ENCODE data around the gene SLC25A47. TPM values are rescaled to one million over a fixed set of nuclear protein-coding genes. Genes with fewer than 3 reads are reported as not detected.
A peak's percentile ranks its signal among the peaks of the same experiment; 100 is the strongest.

Gene SLC25A47
- total and polyA plus RNA-seq, 2 of the 4 experiments (the other 2 are of a cell fraction): not detected

DNA sequence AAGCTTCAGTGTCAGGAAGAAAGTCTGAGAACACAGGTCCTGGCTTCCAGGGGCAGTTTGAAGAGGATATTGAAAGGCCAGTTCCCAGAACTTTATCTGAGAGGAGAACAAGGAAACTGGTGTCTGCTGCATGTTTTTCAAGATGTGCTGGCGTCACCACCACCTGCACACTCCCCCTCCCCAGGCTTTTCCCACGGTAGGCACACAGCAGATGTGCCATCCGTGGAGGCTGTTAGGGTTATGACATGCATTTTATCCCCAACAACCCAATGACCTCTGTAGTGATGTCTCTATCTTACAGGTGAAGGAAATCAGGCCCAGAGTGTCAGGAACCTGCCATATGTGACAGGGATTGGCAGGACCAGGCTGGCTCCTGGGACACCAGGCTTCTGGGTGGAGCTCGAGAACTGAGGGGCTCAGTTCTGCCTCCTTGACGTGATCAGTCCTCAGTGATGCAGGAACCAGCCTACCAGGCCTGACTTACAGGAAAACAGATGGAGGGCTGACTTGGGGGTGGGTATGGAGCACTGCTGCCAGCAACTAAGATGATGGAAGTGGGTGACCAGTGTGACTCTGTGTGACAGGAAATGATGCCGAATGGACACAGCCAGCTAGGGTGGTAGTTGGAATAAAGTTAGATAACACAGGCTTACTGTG is 16.8 kb downstream of the SLC25A47 start:
- H4K91ac ChIP-seq (ENCODE audit: insufficient read depth, low read depth, low read length): no peak overlapping the region; the same call in 1 of the 2 replicates
- BruUV-seq (replicated peaks): no TSS peak
- peak overlapping the region; percentile 58; the same call in 1 of the 2 replicates for H4K5ac ChIP-seq (ENCODE audit: low read depth, low read length)
- peak overlapping the region; percentile 58 for H2AK9ac ChIP-seq (replicated peaks; ENCODE audit: low read depth, low read length, poor library complexity)
- H3K79me1 ChIP-seq (ENCODE audit: low read depth in 1 of 2, low read length in 2 of 2): peaks cover 2 to 14% of the 10 kb centered on the region in 2 experiments; a peak in 3 of 4 replicates
- DNase-seq: no peak
- peak overlapping the region; percentile 33; the same call in 1 of the 2 replicates for H3K18ac ChIP-seq (ENCODE audit: low read depth, low read length)
- in situ Hi-C loops (cut with MboI; ENCODE audit: low sequenced_read_pairs) (no loop called here), intact Hi-C loops (cut with micrococcal nuclease) (loop anchor here (5.0 kb wide), 1 partner anchor 33 kb away; the partner anchor contains the start of gene SLC25A29), dilution Hi-C loops (cut with HindIII; ENCODE audit: low sequenced_read_pairs, unreplicated experiment) (no loop called here)
- H3K27ac ChIP-seq (ENCODE audit: insufficient read depth, low read length): 0 out of 2 replicates have a peak overlapping the region, but pooled peaks have one; percentile 3
- no peak overlapping the region for H3K4me3 ChIP-seq (ENCODE audit: insufficient read depth, low read depth, low read length)
- H4K20me1 ChIP-seq (ENCODE audit: insufficient read depth, low read length): peaks cover 6% of the 10 kb centered on the region
- H3K4ac ChIP-seq (ENCODE audit: low read depth, low read length): no peak overlapping the region
- POLR2A ChIA-PET (ENCODE audit: unreplicated experiment): no interaction called here
- H3K4me1 ChIP-seq (ENCODE audit: control insufficient read depth, insufficient read depth, low read length): peaks cover 12% of the 10 kb centered on the region
- ATAC-seq (ENCODE audit: low read depth): no peak
- no peak overlapping the region; a peak in 1 of 4 replicates for H4K8ac ChIP-seq (ENCODE audit: low read depth in 2 of 2, low read length in 2 of 2)
- CTCF ChIA-PET: no interaction called here
- no peak overlapping the region for H3K9ac ChIP-seq (ENCODE audit: low read depth, low read length)
- H3K4me2 ChIP-seq (ENCODE audit: low read depth, low read length): no peak overlapping the region
- H3K9me3 ChIP-seq (ENCODE audit: control insufficient read depth, insufficient read depth, low read length): no peaks in the 10 kb centered on the region
- H2BK20ac ChIP-seq (ENCODE audit: low read depth, low read length): no peak overlapping the region
- H2BK120ac ChIP-seq (ENCODE audit: low read depth, low read length): no peak overlapping the region
- H2AK5ac ChIP-seq (ENCODE audit: low read depth, low read length): peak overlapping the region; percentile 43; the same call in 1 of the 2 replicates
- no peak overlapping the region for H3K56ac ChIP-seq (ENCODE audit: extremely low read depth, insufficient read depth, low read length)
- 90% methylated on average over 1 of the region's 6 CpGs; no CpG with 5 or more reads in 1 of the 2 experiments for WGBS, 2 experiments (ENCODE audit: extremely low coverage in 2 of 2, insufficient read length in 1 of 2)
- H3K9me1 ChIP-seq (ENCODE audit: insufficient read depth, low read length): peaks cover 28% of the 10 kb centered on the region
- H2BK5ac ChIP-seq (ENCODE audit: low read depth, low read length, poor library complexity, severe bottlenecking): peak overlapping the region; percentile 98
- TF ChIP-seq SMC3 (IDR thresholded peaks at IDR 0.05; ENCODE audit: low read depth, low read length): no peak
- H2BK15ac ChIP-seq (ENCODE audit: low read depth, low read length): no peak overlapping the region; the same call in 2 of the 3 replicates
- peaks cover 59% of the 10 kb centered on the region for H3K36me3 ChIP-seq (ENCODE audit: control insufficient read depth, insufficient read depth, low read length)
- no peaks in the 10 kb centered on the region for H3K27me3 ChIP-seq (ENCODE audit: control insufficient read depth, insufficient read depth, low read length)
- H2AFZ ChIP-seq (replicated peaks; ENCODE audit: low read length, poor library complexity): no peak overlapping the region
- no peak overlapping the region for H3K14ac ChIP-seq (replicated peaks; ENCODE audit: low read depth, low read length)
- H3K23ac ChIP-seq (ENCODE audit: low read depth, low read length): no peak overlapping the region
